GM12801 (cell line): ENCODE results near the gene ZNF709.

ENCODE experiments used
- CTCF ChIP-seq: IDR thresholded peaks from one replicate; pipeline ENCODE4 v1.5.1; 2011; ENCODE audit warnings: control low read depth; ENCODE audit not compliant: insufficient read length; ENCODE audit errors: extremely low read depth

The ZNF709 gene

GRCh38 chr19:12425888-12426274, 58.7 kb downstream of the ZNF709 start:
- no peak for TF ChIP-seq CTCF

- no peak for TF ChIP-seq CTCF
Observed at GRCh38 chr19:12425236-12425887, 59.3 kb downstream of the ZNF709 start.

GRCh38 chr19:12411893-12412292, 72.7 kb downstream of the ZNF709 start:
- no peak for TF ChIP-seq CTCF
